ENCODE results near the gene NACC2. TPM values are rescaled to one million over a fixed set of nuclear protein-coding genes. Genes with fewer than 3 reads are reported as not detected.

The NACC2 gene
- total and polyA plus RNA-seq, 10 of the 15 experiments (the other 5 are each of a cell fraction or from before 2014, with no cell fraction given) = 0.66 to 14.7 (median 3.5) TPM

- no peak for TF ChIP-seq BMI1 (IDR thresholded peaks at IDR 0.05; ENCODE audit: borderline replicate concordance)
- TF ChIP-seq ZNF24 (IDR thresholded peaks at IDR 0.05) = no peak
- no peak for TF ChIP-seq ZNF274 (IDR thresholded peaks at IDR 0.05; ENCODE audit: insufficient read depth, insufficient read length)
- no peak for TF ChIP-seq ZNF622 (IDR thresholded peaks at IDR 0.05)
- no peak for TF ChIP-seq CUX1 (IDR thresholded peaks at IDR 0.05; ENCODE audit: insufficient replicate concordance, low read depth, low read length)
- peak; percentile 79; the same call in 1 of the 2 replicates for TF ChIP-seq STAT1 (conservative IDR thresholded peaks at IDR 0.05)
- no peak for TF ChIP-seq NFIC (IDR thresholded peaks at IDR 0.05; ENCODE audit: low read depth, low read length)
- no peak for TF ChIP-seq HDAC6 (IDR thresholded peaks at IDR 0.05; ENCODE audit: unreplicated experiment)
- TF ChIP-seq RELB (IDR thresholded peaks at IDR 0.05; ENCODE audit: low read depth) = no peak
- TF ChIP-seq, protein P1, sequence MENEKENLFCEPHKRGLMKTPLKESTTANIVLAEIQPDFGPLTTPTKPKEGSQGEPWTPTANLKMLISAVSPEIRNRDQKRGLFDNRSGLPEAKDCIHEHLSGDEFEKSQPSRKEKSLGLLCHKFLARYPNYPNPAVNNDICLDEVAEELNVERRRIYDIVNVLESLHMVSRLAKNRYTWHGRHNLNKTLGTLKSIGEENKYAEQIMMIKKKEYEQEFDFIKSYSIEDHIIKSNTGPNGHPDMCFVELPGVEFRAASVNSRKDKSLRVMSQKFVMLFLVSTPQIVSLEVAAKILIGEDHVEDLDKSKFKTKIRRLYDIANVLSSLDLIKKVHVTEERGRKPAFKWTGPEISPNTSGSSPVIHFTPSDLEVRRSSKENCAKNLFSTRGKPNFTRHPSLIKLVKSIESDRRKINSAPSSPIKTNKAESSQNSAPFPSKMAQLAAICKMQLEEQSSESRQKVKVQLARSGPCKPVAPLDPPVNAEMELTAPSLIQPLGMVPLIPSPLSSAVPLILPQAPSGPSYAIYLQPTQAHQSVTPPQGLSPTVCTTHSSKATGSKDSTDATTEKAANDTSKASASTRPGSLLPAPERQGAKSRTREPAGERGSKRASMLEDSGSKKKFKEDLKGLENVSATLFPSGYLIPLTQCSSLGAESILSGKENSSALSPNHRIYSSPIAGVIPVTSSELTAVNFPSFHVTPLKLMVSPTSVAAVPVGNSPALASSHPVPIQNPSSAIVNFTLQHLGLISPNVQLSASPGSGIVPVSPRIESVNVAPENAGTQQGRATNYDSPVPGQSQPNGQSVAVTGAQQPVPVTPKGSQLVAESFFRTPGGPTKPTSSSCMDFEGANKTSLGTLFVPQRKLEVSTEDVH (IDR thresholded peaks at IDR 0.05; ENCODE audit: low read depth, partially characterized antibody) = peak; percentile 28
- TF ChIP-seq, protein P2, sequence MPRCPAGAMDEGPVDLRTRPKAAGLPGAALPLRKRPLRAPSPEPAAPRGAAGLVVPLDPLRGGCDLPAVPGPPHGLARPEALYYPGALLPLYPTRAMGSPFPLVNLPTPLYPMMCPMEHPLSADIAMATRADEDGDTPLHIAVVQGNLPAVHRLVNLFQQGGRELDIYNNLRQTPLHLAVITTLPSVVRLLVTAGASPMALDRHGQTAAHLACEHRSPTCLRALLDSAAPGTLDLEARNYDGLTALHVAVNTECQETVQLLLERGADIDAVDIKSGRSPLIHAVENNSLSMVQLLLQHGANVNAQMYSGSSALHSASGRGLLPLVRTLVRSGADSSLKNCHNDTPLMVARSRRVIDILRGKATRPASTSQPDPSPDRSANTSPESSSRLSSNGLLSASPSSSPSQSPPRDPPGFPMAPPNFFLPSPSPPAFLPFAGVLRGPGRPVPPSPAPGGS (IDR thresholded peaks at IDR 0.05; ENCODE audit: borderline replicate concordance, insufficient read depth, low read depth, low read length, poor library complexity, severe bottlenecking) = no peak
- peak; percentile 79 for TF ChIP-seq LARP7 (IDR thresholded peaks at IDR 0.05)
- no peak for TF ChIP-seq IRF4 (IDR thresholded peaks at IDR 0.05; ENCODE audit: low read depth, low read length)
- no peak for TF ChIP-seq ZBED1 (IDR thresholded peaks at IDR 0.05; ENCODE audit: borderline replicate concordance)
- TF ChIP-seq ZSCAN29 (IDR thresholded peaks at IDR 0.05) = peak; percentile 50; the same call in 1 of the 2 replicates
Measured at GRCh38 chr9:135961277-135961715, 133.8 kb downstream of the NACC2 start, which contains the start of gene UBAC1 (continued).

Data from GM12878 (cell line).